Measurements from ENCODE around the gene OPA1.

DNA sequence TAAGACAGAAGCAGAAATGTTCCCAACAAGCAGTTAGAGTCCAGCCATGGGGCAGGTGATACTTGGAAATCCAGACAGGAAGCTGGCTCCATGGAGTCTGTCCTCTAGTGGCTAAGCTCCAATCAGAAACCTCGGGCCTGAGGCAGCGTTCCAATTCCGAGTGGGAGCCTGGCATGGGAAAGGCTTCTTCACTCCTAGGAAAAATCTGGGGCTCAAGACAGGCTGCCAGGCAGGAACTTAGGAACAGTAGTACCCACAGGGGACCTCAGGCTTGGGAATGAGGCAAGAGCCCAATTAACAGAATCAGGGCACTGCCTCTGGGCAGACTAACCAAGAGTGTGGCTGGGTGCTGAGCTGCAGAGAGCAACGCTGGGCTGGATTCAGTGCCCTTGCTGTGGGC is 32.1 kb upstream of the OPA1 start:
- TF ChIP-seq CTCF (IDR thresholded peaks at IDR 0.05) = no peak
- TF ChIP-seq POLR2A (IDR thresholded peaks at IDR 0.05) = no peak
